SHP77 (cell line): ENCODE measurements around the gene LEMD3.
"Not testable (repeated sequence)": the region's sequence is repeated elsewhere in the genome, so short reads cannot be mapped to it uniquely, and the experiment has no call there.

Experiments used
- DNase-seq, 2 experiments: peaks; one replicate each; lab custom pipeline; 2025; lab: John Stamatoyannopoulos, UW

Gene LEMD3

GRCh38 chr12:65279369-65280112 is 110.2 kb downstream of the LEMD3 start:
- DNase-seq: no peak

DNA sequence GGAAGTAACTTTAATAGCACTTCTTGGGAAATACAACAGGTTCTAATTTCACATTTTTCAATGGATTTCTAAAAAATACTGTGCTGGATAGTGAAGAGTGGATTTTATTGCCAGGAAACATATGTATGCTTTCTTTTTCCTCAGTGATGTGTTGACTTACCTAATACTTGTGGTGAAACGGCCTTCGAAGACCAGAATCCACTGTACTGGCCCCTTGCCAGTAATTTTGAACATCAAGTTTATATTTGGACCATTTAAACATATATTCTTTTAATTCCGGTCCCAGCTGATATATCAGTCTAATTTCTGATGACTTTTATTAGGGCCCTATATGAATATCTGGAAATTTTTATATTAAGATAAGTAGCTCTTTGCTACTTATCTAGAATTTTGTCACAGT is 110.9 kb downstream of the LEMD3 start:
- DNase-seq: no peak

GRCh38 chr12:65282840-65283239 is 113.5 kb downstream of the LEMD3 start:
- DNase-seq: no peak

DNA sequence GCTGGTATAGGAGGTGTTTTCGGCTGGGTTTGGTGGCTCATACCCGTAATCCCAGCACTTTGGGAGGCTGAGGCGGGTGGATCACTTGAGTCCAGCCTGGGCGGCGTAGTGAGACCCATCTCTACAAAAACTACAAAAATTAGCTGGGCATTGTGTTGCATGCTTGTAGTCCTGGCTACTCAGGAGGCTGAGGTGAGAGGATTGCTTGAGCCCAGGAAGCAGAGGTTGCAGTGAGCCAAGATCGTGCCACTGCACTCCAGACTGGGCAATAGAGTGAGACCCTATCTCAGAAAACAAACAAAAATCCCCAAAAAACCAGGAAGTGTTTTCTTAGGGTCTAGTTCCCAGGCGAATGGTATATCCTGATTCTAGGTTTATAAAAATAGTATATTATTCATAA is 116.1 kb downstream of the LEMD3 start:
- not testable (repeated sequence) for DNase-seq

- no peak for DNase-seq
These were observed 118.0 kb downstream of the LEMD3 start for GRCh38 chr12:65287426-65287825.

DNA sequence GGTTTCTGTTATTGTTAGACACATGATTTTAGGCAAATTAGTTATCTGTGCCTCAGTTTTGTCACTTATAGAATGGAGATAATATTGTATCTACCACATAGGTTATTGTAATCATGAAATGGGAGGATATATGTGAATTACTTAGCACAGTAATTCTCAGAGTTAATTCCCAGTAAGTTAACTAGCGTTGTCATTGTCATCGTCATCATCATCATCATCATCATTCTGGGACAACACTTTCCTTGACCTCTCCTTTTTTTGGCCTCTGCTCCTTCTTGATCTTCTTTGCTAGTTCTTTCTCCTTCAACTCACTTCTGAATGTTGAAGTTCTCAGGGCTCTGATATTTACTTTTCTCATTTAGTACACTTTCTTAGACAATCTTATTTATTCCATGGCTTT is 122.9 kb downstream of the LEMD3 start:
- DNase-seq: no peak

DNA sequence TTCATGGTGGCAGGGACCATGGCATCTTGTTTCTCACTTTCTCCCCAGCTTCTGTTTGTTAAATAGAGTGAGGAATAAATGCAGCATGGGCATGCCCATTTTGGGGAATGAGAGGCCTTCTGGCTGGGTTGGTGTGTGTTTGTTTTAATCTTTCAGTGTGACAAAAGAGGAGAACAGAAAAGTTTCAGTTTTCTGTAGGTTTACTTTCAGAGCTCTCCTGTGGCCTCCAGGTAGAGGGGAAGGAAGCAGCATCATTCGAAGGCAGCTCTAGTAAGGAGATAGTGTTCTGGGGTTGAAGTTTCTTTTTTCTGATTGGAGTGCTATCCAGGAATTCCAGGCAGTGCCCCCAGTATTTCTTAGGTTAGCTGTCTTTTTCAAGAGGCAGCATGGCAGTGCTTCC is 124.4 kb downstream of the LEMD3 start:
- no peak for DNase-seq

DNA sequence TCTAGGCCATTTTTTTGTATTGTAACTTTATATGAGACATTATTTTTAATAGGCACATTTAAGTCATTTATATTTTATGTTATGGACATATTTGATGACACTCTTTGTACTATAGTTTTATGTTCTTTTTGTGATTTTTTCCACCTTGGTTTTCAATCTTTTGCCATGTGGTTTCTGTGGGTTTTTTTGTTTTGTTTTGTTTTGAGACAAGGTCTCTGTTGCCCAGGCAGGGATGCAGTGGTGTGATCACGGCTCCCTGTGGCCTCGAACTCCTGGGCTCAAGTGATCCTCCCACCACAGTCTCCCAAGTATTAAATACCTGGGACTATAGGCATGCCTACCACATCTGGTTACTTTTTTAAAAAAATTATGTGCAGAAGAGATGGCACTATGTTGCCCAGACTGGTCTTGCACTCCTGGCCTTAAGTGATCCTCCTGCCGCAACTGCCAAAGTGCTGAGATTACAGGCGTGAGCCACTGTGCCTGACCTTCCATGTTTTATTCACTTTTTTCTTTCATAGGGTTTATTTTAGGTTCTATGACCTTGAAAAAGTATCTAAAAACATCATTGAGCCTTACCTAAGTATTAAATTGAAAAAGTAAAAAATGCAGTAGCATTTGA is 125.4 kb downstream of the LEMD3 start:
- DNase-seq: no peak

DNA sequence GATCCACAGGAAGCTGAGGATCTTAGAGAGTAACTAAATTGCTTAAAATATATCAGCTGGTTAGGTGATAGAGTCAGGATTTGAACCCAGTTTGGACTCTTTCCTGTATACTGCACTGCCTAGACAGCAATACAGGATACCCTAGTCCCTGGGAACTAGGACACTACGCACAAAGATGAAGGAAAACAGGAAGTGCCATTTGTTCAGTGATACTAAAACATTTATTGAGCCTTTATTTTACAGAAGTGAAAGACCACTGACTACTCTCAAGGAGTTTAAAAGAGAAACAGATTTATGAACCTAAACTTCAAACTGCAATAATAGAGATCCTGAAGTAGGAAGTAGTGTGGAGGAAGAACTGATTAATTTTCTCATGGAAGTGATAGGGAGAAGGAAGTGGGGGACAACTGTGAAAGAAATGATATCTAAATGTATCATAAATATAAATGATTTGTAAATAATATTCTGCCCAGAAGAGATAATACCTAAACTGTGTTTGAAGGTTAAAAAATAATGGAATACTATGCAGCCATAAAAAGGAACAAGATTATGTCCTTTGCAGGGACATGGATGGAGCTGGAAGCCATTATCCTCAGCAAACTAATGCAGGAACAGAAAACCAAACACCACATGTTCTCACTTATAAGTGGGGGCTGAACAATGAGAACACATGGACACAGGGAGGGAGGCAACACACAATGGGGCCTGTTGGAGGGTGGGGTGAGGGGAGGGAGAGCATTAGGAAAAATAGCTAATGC is 127.3 kb downstream of the LEMD3 start:
- no peak for DNase-seq
